ENCODE measurements around the gene FUT9. TPM values are rescaled to one million over a fixed set of nuclear protein-coding genes. Genes with fewer than 3 reads are reported as not detected.

FUT9 gene
- total RNA-seq, 1 experiment from 2014 or later: not detected

GRCh38 chr6:96101564-96101963 lies 85.8 kb downstream of the FUT9 start:
- no peaks in the 10 kb centered on the region for H3K27me3 ChIP-seq (ENCODE audit: control insufficient read depth, insufficient read depth, low read length)
- intact Hi-C loops (cut with micrococcal nuclease; ENCODE audit: unreplicated experiment) (no loop called here), in situ Hi-C loops (cut with HindIII; ENCODE audit: low pct_unique_long_range_greater_than_20kb, low sequenced_read_pairs) (no loop called here)
- ATAC-seq (no peak), DNase-seq (ENCODE audit: low read depth, low spot score) (no peak)
- H3K4me3 ChIP-seq (ENCODE audit: low read depth in 2 of 2, low read length in 2 of 2): no peak overlapping the region
- CTCF ChIA-PET: no interaction called here
- no peak for TF ChIP-seq TCF7L2 (IDR thresholded peaks at IDR 0.05; ENCODE audit: low read depth, low read length)
- TF ChIP-seq SIN3A (IDR thresholded peaks at IDR 0.05; ENCODE audit: borderline replicate concordance, insufficient read depth, low read depth, low read length): no peak
- TF ChIP-seq, protein P1, sequence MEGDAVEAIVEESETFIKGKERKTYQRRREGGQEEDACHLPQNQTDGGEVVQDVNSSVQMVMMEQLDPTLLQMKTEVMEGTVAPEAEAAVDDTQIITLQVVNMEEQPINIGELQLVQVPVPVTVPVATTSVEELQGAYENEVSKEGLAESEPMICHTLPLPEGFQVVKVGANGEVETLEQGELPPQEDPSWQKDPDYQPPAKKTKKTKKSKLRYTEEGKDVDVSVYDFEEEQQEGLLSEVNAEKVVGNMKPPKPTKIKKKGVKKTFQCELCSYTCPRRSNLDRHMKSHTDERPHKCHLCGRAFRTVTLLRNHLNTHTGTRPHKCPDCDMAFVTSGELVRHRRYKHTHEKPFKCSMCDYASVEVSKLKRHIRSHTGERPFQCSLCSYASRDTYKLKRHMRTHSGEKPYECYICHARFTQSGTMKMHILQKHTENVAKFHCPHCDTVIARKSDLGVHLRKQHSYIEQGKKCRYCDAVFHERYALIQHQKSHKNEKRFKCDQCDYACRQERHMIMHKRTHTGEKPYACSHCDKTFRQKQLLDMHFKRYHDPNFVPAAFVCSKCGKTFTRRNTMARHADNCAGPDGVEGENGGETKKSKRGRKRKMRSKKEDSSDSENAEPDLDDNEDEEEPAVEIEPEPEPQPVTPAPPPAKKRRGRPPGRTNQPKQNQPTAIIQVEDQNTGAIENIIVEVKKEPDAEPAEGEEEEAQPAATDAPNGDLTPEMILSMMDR (IDR thresholded peaks at IDR 0.05): no peak
- no peak for TF ChIP-seq POLR2AphosphoS5 (IDR thresholded peaks at IDR 0.05; ENCODE audit: low read depth, low read length)
- TF ChIP-seq REST (IDR thresholded peaks at IDR 0.05; ENCODE audit: insufficient read depth in 1 of 2, low read depth in 2 of 2, low read length in 1 of 2): no peak
- H3K9me3 ChIP-seq (ENCODE audit: control insufficient read depth, insufficient read depth, low read depth, low read length): no peaks in the 10 kb centered on the region
- H3K4me1 ChIP-seq (ENCODE audit: control insufficient read depth, insufficient read depth, low read length): no peaks in the 10 kb centered on the region
- no peak overlapping the region for H3K27ac ChIP-seq (ENCODE audit: low read length)
- BruUV-seq (replicated peaks): no TSS peak
- no peaks in the 10 kb centered on the region for H3K36me3 ChIP-seq (ENCODE audit: control insufficient read depth, insufficient read depth, low read length)
- POLR2A ChIA-PET: no interaction called here

DNA sequence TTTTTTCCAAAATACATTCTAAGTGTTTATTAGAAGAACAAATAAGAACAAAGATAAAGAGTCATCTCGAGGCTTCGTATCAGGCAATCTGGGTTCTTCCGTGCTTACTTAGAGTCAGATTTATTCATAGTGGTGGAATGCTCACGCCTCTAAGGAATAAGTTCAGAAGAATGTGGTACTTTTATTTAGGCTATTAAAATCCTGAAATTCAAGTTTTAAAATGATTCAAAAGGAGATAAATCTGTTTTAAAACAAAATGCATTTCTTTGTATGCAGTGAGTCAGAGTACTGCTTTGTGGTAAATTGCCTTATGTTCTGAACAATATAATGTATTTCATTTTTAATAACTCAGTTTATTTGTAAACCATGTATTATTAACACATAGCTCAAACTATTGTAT lies 89.1 kb downstream of the FUT9 start:
- Histone ChIP-seq H3K27ac (ENCODE audit: low read length) (no peak overlapping the region), H3K9me3 (ENCODE audit: control insufficient read depth, insufficient read depth, low read depth, low read length) (no peaks in the 10 kb centered on the region), H3K36me3 (ENCODE audit: control insufficient read depth, insufficient read depth, low read length) (no peaks in the 10 kb centered on the region), H3K4me1 (ENCODE audit: control insufficient read depth, insufficient read depth, low read length) (no peaks in the 10 kb centered on the region), H3K4me3 (ENCODE audit: low read depth in 2 of 2, low read length in 2 of 2) (no peak overlapping the region), H3K27me3 (ENCODE audit: control insufficient read depth, insufficient read depth, low read length) (no peaks in the 10 kb centered on the region)
- no peak for ATAC-seq
- no peak for DNase-seq (ENCODE audit: low read depth, low spot score)
- POLR2A ChIA-PET: no interaction called here
- intact Hi-C loops (cut with micrococcal nuclease; ENCODE audit: unreplicated experiment) (no loop called here), in situ Hi-C loops (cut with HindIII; ENCODE audit: low pct_unique_long_range_greater_than_20kb, low sequenced_read_pairs) (no loop called here)
- TF ChIP-seq REST (IDR thresholded peaks at IDR 0.05; ENCODE audit: insufficient read depth in 1 of 2, low read depth in 2 of 2, low read length in 1 of 2): no peak
- TF ChIP-seq SIN3A (IDR thresholded peaks at IDR 0.05; ENCODE audit: borderline replicate concordance, insufficient read depth, low read depth, low read length): no peak
- no peak for TF ChIP-seq TCF7L2 (IDR thresholded peaks at IDR 0.05; ENCODE audit: low read depth, low read length)
- TF ChIP-seq, protein P1 (IDR thresholded peaks at IDR 0.05): no peak
- TF ChIP-seq POLR2AphosphoS5 (IDR thresholded peaks at IDR 0.05; ENCODE audit: low read depth, low read length): no peak
- no TSS peak for BruUV-seq (replicated peaks)
- CTCF ChIA-PET: no interaction called here

All from Panc1 (cell line).